Activated T-helper 1 cell treated with anti-CD3 and anti-CD28 coated beads, Interleukin-12 subunit alpha, Interleukin-12 subunit beta, Interleukin-2, Interleukin-4 antibody, amounts not matched to agents 30 ng/mL and 10 ng/mL and 1 ng/mL, durations not matched to agents 14 hours and 24 hours and 36 hours (primary cell): ENCODE results near the gene KMT5C. TPM values are rescaled to one million over a fixed set of nuclear protein-coding genes. Genes with fewer than 3 reads are reported as not detected.

Experiments used
- DNase-seq: peaks from one replicate; pipeline ENCODE4 v3.0.0; 2021; ENCODE audit warnings: low spot score
- H3K27ac Mint-ChIP-seq: one replicate; pipeline ENCODE4 v1.8.0; 2021; ENCODE audit warnings: mild to moderate bottlenecking, mixed read lengths
- H3K27me3 Mint-ChIP-seq: one replicate; pipeline ENCODE4 v1.8.0; 2022; ENCODE audit warnings: mild to moderate bottlenecking, moderate library complexity, mixed read lengths; ENCODE audit not compliant: insufficient read depth
- H3K36me3 Mint-ChIP-seq: one replicate; pipeline ENCODE4 v1.8.0; 2021; ENCODE audit warnings: low read depth, mixed read lengths
- H3K4me1 Mint-ChIP-seq: one replicate; pipeline ENCODE4 v1.8.0; 2021; ENCODE audit warnings: low read depth, mixed read lengths
- H3K4me3 Mint-ChIP-seq: one replicate; pipeline ENCODE4 v1.8.0; 2021; ENCODE audit warnings: mild to moderate bottlenecking, moderate library complexity, mixed read lengths
- H3K9me3 Mint-ChIP-seq: one replicate; pipeline ENCODE4 v1.8.0; 2021; ENCODE audit warnings: mixed read lengths
- intact Hi-C: fragments of 100-400 bp; cut with micrococcal nuclease; formaldehyde crosslinking; loops from one replicate; pipeline ENCODE4 v1.15.1; 2024
- total RNA-seq: library from RNA; stranded (reverse); gene quantifications from 2 replicates; pipeline ENCODE4 v1.2.3, GENCODE V29; 2022

Gene KMT5C
- total RNA-seq, 1 donor from 2014 or later, result 29.9 TPM

GRCh38 chr19:55354698-55355212 lies 15.1 kb downstream of the KMT5C start, which contains the start of gene COX6B2:
Gene COX6B2, minus strand, starts transcription at chr19:55354719. Its CDS starts 198 bp downstream, at chr19:55354521.
- Mint-ChIP-seq H3K9me3 (no peaks in the 10 kb centered on the region), H3K27me3 (peaks cover 44% of the 10 kb centered on the region), H3K4me1 (peaks cover 26% of the 10 kb centered on the region), H3K4me3 (peak within 1 kb of the TSS; percentile 82), H3K36me3 (no peaks in the 10 kb centered on the region), H3K27ac (no peak within 1 kb of the TSS)
- no peak for DNase-seq
- intact Hi-C loops, result loop anchor here (1.0 to 2.0 kb wide), 4 partner anchors 14 to 74 kb away; partner anchors contain the start of genes HSPBP1, KMT5C and RPL28

- Mint-ChIP-seq H3K9me3 (no peaks in the 10 kb centered on the region), H3K36me3 (no peaks in the 10 kb centered on the region), H3K27me3 (peaks cover 44% of the 10 kb centered on the region), H3K4me1 (peaks cover 26% of the 10 kb centered on the region), H3K4me3 (peak overlapping the region; percentile 33), H3K27ac (no peak overlapping the region)
- no peak for DNase-seq
- intact Hi-C loops, result loop anchor here (2.0 kb wide), 1 partner anchor 13 kb away; no protein-coding TSS in a partner anchor
These were observed 15.6 kb downstream of the KMT5C start for GRCh38 chr19:55355213-55355821.

- DNase-seq, result no peak
- Mint-ChIP-seq H3K4me3 (no peak overlapping the region), H3K4me1 (peaks cover under 1% of the 10 kb centered on the region), H3K36me3 (no peaks in the 10 kb centered on the region), H3K27ac (no peak overlapping the region), H3K27me3 (peaks cover 24% of the 10 kb centered on the region), H3K9me3 (no peaks in the 10 kb centered on the region)
- intact Hi-C loops, result no loop called here
These were observed 18.8 kb downstream of the KMT5C start for GRCh38 chr19:55358493-55358892.

GRCh38 chr19:55358943-55359908 lies 19.6 kb downstream of the KMT5C start:
- Mint-ChIP-seq H3K27ac (no peak overlapping the region), H3K27me3 (peaks cover 20% of the 10 kb centered on the region), H3K4me3 (no peak overlapping the region), H3K9me3 (no peaks in the 10 kb centered on the region), H3K36me3 (no peaks in the 10 kb centered on the region), H3K4me1 (no peaks in the 10 kb centered on the region)
- DNase-seq, result no peak
- intact Hi-C loops, result no loop called here

- H3K27me3 Mint-ChIP-seq, result peaks cover 16% of the 10 kb centered on the region
- DNase-seq, result no peak
- no peaks in the 10 kb centered on the region for H3K9me3 Mint-ChIP-seq
- no peak overlapping the region for H3K27ac Mint-ChIP-seq
- H3K4me3 Mint-ChIP-seq, result no peak overlapping the region
- H3K4me1 Mint-ChIP-seq, result no peaks in the 10 kb centered on the region
- H3K36me3 Mint-ChIP-seq, result no peaks in the 10 kb centered on the region
- intact Hi-C loops, result no loop called here
These were observed 21.2 kb downstream of the KMT5C start for GRCh38 chr19:55360902-55361301.

GRCh38 chr19:55362174-55362989 lies 22.7 kb downstream of the KMT5C start:
- H3K27me3 Mint-ChIP-seq, result peaks cover 9% of the 10 kb centered on the region
- no peak overlapping the region for H3K4me3 Mint-ChIP-seq
- intact Hi-C loops, result no loop called here
- DNase-seq, result no peak
- no peak overlapping the region for H3K27ac Mint-ChIP-seq
- H3K4me1 Mint-ChIP-seq, result no peaks in the 10 kb centered on the region
- no peaks in the 10 kb centered on the region for H3K9me3 Mint-ChIP-seq
- no peaks in the 10 kb centered on the region for H3K36me3 Mint-ChIP-seq

- no peaks in the 10 kb centered on the region for H3K36me3 Mint-ChIP-seq
- intact Hi-C loops, result no loop called here
- no peaks in the 10 kb centered on the region for H3K9me3 Mint-ChIP-seq
- DNase-seq, result no peak
- no peak within 1 kb of the TSS for H3K27ac Mint-ChIP-seq
- H3K4me3 Mint-ChIP-seq, result no peak within 1 kb of the TSS
- no peaks in the 10 kb centered on the region for H3K4me1 Mint-ChIP-seq
- peaks cover 10% of the 10 kb centered on the region for H3K27me3 Mint-ChIP-seq
These were observed 23.5 kb downstream of the KMT5C start, which contains the start of gene GARIN5B for GRCh38 chr19:55362990-55363716. Gene GARIN5B, minus strand, starts transcription at chr19:55363260. Its CDS starts 194 bp downstream, at chr19:55363066.

- no peaks in the 10 kb centered on the region for H3K4me1 Mint-ChIP-seq
- H3K27me3 Mint-ChIP-seq, result peaks cover 16% of the 10 kb centered on the region
- no peak for DNase-seq
- intact Hi-C loops, result no loop called here
- no peaks in the 10 kb centered on the region for H3K36me3 Mint-ChIP-seq
- H3K27ac Mint-ChIP-seq, result no peak overlapping the region
- no peak overlapping the region for H3K4me3 Mint-ChIP-seq
- H3K9me3 Mint-ChIP-seq, result no peaks in the 10 kb centered on the region
These were observed 25.6 kb downstream of the KMT5C start for GRCh38 chr19:55365245-55365644.

- H3K9me3 Mint-ChIP-seq, result no peaks in the 10 kb centered on the region
- peaks cover 2% of the 10 kb centered on the region for H3K36me3 Mint-ChIP-seq
- H3K4me3 Mint-ChIP-seq, result no peak overlapping the region
- H3K4me1 Mint-ChIP-seq, result peaks cover 4% of the 10 kb centered on the region
- DNase-seq, result no peak
- intact Hi-C loops, result no loop called here
- peaks cover 23% of the 10 kb centered on the region for H3K27me3 Mint-ChIP-seq
- H3K27ac Mint-ChIP-seq, result no peak overlapping the region
These were observed 26.3 kb downstream of the KMT5C start for GRCh38 chr19:55365964-55366363.

- Mint-ChIP-seq H3K4me1 (peaks cover 5% of the 10 kb centered on the region), H3K36me3 (peaks cover 2% of the 10 kb centered on the region), H3K4me3 (no peak overlapping the region), H3K9me3 (no peaks in the 10 kb centered on the region), H3K27me3 (peaks cover 31% of the 10 kb centered on the region), H3K27ac (no peak overlapping the region)
- DNase-seq, result no peak
- intact Hi-C loops, result no loop called here
These were observed 27.1 kb downstream of the KMT5C start for GRCh38 chr19:55366790-55367189.

- Mint-ChIP-seq H3K27me3 (peaks cover 36% of the 10 kb centered on the region), H3K9me3 (no peaks in the 10 kb centered on the region), H3K36me3 (peaks cover 2% of the 10 kb centered on the region), H3K4me1 (peaks cover 5% of the 10 kb centered on the region), H3K27ac (no peak overlapping the region), H3K4me3 (no peak overlapping the region)
- intact Hi-C loops, result loop anchor here (2.0 kb wide), 1 partner anchor 13 kb away; the partner anchor contains the start of gene COX6B2
- DNase-seq, result no peak
These were observed 28.4 kb downstream of the KMT5C start for GRCh38 chr19:55368106-55368505.
